Omental fat pad (tissue), 4 donors: ENCODE measurements around the gene IGFL2. TPM values are rescaled to one million over a fixed set of nuclear protein-coding genes. Genes with fewer than 3 reads are reported as not detected.

Source experiments
- ATAC-seq: fragments of 150-250 bp; one replicate; pipeline ENCODE4 v1.9.1; 2016; ENCODE audit warnings: mild to moderate bottlenecking, moderate library complexity; ENCODE audit not compliant: low FRiP score
- DNase-seq: peaks from one replicate; pipeline ENCODE4 v3.0.0-alpha.2; 2019; ENCODE audit warnings: low spot score
- total RNA-seq, 4 donors: library from RNA; depleted of rRNA; stranded (reverse); fragments of >200 nt; gene quantifications; one replicate each; pipeline ENCODE4 v1.1.0, GENCODE V29; 2016
- TF ChIP-seq, protein P1 (sequence below), 3 donors: fragments of 450-650 bp; IDR thresholded peaks; one replicate each; pipeline ENCODE4 v1.5.1; 2016 to 2017; ENCODE audit warnings: antibody characterized with exemption in 3 of 3, mild to moderate bottlenecking in 3 of 3, moderate library complexity in 2 of 3

Gene IGFL2
- total RNA-seq, 4 donors from 2014 or later = 0.84 to 1.5 TPM; not detected in 2

DNA sequence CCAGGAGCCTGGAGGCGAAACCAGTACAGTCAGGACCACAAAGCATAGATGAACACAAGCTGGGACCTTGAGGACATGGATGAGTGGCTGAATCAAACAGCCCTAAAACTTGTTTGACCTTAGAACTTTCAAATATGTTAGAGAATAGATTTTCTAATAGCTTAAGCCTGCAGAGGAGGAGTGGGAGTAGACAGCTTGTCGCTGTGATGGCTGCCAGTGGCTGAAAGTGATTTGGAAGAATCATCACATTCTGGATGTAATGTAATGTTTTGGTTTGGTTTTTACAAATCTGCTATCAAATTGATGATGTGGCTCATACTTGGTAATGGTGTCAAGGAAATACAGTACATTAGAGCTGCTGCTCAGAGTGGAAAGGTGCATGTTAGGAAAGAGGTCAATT is 35.5 kb upstream of the IGFL2 start:
- TF ChIP-seq, protein P1, sequence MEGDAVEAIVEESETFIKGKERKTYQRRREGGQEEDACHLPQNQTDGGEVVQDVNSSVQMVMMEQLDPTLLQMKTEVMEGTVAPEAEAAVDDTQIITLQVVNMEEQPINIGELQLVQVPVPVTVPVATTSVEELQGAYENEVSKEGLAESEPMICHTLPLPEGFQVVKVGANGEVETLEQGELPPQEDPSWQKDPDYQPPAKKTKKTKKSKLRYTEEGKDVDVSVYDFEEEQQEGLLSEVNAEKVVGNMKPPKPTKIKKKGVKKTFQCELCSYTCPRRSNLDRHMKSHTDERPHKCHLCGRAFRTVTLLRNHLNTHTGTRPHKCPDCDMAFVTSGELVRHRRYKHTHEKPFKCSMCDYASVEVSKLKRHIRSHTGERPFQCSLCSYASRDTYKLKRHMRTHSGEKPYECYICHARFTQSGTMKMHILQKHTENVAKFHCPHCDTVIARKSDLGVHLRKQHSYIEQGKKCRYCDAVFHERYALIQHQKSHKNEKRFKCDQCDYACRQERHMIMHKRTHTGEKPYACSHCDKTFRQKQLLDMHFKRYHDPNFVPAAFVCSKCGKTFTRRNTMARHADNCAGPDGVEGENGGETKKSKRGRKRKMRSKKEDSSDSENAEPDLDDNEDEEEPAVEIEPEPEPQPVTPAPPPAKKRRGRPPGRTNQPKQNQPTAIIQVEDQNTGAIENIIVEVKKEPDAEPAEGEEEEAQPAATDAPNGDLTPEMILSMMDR (IDR thresholded peaks at IDR 0.05) = no peak
- ATAC-seq (no peak), DNase-seq (no peak)

DNA sequence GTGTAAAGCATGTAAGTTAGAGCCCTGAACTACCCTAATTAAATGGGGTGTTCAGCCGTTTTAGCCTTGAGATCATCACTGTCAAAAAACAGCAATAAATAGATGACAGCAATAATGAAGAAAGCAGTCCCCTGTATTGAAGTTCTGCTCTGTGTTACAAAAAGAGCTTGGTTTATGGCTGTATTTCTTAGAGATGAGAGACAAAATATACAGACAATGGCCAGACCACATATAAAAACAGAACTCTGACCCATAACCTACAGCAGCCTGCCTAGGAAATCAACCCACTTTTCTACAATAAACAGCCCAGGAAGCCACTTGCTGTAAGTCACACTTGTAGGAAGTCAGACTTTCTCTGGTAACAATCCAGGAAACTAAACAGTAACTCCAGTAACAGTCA is 34.3 kb upstream of the IGFL2 start:
- DNase-seq (no peak), ATAC-seq (no peak)
- TF ChIP-seq, protein P1 (IDR thresholded peaks at IDR 0.05) = no peak

DNA sequence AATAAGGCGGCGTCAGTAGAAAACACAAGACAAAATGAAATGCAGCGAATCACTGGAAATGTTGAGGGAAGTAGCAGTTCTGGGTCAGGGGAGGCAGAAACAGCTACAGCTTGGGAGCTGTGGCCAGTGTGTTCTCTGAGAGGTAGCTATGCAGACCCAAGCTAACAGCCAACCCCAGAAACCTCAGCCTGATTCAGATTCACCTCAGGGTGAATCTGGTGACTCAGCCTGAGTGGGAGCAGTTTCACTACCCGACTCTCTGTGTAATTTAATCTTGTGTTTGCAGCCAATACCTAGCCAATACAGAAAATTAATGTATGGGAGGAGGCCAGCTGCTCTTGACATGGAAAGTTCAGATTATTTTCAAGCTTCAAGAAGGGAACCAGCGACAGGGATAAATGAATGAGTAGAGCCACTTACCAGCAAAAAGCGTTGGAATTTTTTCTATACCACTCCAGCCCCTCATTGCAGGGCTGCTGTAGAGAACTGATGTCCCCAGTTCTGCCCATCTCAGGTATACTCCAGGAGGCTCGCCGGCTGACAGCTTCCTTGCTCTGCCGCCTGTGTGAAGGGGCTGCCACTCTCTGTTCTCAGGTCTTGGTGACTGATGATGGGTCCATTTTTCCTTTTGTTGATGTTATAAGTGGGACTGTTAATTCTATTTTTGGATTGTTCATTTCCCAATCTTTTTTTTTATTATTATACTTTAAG is 32.5 kb upstream of the IGFL2 start:
- DNase-seq (no peak), ATAC-seq (peak; percentile 90)
- TF ChIP-seq, protein P1 (IDR thresholded peaks at IDR 0.05) = no peak

DNA sequence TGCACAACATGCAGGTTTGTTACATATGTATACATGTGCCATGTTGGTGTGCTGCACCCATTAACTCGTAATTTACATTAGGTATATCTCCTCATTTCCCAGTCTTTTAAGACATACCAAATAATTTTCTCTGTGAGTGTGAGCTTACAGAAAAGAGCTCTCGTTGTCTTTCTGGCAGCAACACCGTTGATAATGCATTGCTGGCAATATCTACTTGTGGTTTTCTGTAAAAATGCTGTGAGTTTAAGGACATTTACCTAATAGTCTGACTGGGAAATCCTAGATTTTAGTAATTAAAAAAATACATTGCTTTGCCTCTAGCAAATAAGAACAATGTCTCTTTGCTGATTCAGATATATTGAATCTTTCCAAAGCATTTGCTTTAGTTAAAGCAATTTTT is 31.9 kb upstream of the IGFL2 start:
- TF ChIP-seq, protein P1 (IDR thresholded peaks at IDR 0.05) = no peak
- ATAC-seq = no peak
- no peak for DNase-seq

DNA sequence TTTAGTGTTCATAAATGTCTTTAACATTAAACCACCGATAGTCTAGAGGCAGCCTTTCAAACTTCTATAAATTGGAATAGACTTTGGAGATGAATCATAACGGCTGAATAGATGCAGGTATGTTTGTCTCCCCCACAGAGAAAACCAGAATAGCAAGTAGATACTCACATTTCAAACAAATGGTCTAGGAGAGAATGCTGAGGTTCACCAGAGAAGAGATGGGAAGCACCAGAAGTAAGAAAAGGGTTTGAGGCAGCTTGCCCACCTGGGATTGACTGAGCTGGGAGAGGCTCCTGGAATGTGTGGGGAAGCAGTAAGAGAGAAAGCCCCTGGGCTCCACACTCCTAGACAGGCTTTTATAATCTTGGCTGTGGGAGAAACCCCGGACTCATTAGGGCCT is 29.9 kb upstream of the IGFL2 start:
- TF ChIP-seq, protein P1 (IDR thresholded peaks at IDR 0.05) = no peak
- no peak for ATAC-seq

DNA sequence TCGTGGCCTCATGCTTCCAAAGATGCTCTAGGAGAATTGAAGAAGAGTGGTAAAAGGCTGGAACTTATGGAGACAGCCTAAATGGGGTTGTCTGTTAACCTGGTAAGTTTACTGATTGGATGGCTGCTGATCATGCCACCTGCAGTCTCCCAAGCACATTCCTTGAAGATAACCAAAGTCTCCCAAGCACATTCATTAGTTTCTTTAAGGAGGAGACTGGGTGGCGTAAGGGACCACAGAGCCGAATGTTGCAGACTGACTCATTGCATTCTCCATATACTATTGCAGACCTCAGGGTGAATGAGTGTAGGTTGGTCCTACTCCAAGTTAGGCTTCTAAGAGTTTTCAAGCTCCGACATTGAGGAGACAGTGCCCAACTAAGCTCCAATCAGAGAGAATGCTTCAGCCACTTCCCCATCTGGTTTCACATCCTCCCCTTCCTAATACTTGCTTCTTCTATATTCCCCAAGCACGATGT is 23.4 kb upstream of the IGFL2 start, which contains the start of gene IGFL3:
TSS of gene IGFL3 (minus strand) at position 51 of the 478 bp plus-strand sequence. CDS start at position 12, 39 bp downstream.
- ATAC-seq (no peak), DNase-seq (no peak)
- TF ChIP-seq, protein P1 (IDR thresholded peaks at IDR 0.05) = no peak

More for the DNA sequence above, 29.9 kb upstream of the IGFL2 start:
- no peak for DNase-seq

DNA sequence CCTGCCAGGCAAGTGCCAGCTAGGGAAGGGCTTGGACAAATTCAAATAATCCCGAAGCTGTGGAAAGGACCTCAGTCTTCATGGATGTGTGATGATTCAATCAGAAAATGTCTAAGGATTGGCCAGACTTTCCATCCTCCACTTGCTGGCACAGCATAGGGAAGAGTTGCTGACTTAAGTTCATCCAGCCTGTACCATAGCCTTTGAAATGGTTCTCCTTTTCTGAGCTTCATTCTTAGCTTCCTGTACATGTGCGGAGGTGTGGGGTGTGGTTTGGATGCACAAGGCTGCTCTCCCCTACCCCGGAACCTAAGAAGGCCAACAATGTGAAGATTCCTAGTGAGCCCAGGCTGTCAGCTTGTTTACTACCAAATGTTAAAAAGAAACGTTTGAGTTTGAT is 22.6 kb upstream of the IGFL2 start:
- ATAC-seq = no peak
- no peak for DNase-seq

More for the DNA sequence above, 22.6 kb upstream of the IGFL2 start:
- TF ChIP-seq, protein P1 (IDR thresholded peaks at IDR 0.05) = no peak
